Fibroblast of lung (primary cell): ENCODE results near the gene FBXO38. TPM values are rescaled to one million over a fixed set of nuclear protein-coding genes. Genes with fewer than 3 reads are reported as not detected.

Source experiments
- DNase-seq, 2 donors: peaks; one replicate each; pipeline versions ENCODE4 v3.0.0 to v3.0.0-alpha.2; 2010; ENCODE audit warnings: low read depth in 2 of 2
- H2AFZ ChIP-seq: 2 replicates; pipeline ENCODE4 v1.5.1; 2012; ENCODE audit warnings: low read length, control low read depth, inconsistent platforms
- H3K27ac ChIP-seq: 2 replicates; pipeline ENCODE4 v1.5.1; 2011; ENCODE audit warnings: low read length, control low read depth; ENCODE audit not compliant: insufficient read depth
- H3K27me3 ChIP-seq: 2 replicates; pipeline ENCODE4 v1.5.1; 2011; ENCODE audit warnings: mild to moderate bottlenecking, low read length; ENCODE audit not compliant: control insufficient read depth, insufficient read depth
- H3K36me3 ChIP-seq: 2 replicates; pipeline ENCODE4 v1.5.1; 2011; ENCODE audit warnings: low read length; ENCODE audit not compliant: control insufficient read depth, insufficient read depth
- H3K4me1 ChIP-seq: 2 replicates; pipeline ENCODE4 v1.5.1; 2011; ENCODE audit warnings: low read length; ENCODE audit not compliant: control insufficient read depth, insufficient read depth; ENCODE audit errors: extremely low read depth
- H3K4me2 ChIP-seq: 2 replicates; pipeline ENCODE4 v1.5.1; 2011; ENCODE audit warnings: low read length, control low read depth; ENCODE audit not compliant: insufficient read depth; ENCODE audit errors: extremely low read depth
- H3K4me3 ChIP-seq, 4 experiments: fragments of 200-600 bp in 1 of 4; sonication (generic) in 1 of 4; replicated peaks in 1 of 4; 2 replicates each; pipeline ENCODE4 v1.5.1; 2011 to 2016; ENCODE audit warnings: low read length in 4 of 4, low read depth in 3 of 4, mild to moderate bottlenecking in 3 of 4, control low read depth in 2 of 4, inconsistent platforms in 1 of 4, mixed read lengths in 1 of 4; ENCODE audit not compliant: insufficient read depth in 1 of 4; ENCODE audit errors: control extremely low read depth in 1 of 4
- H3K79me2 ChIP-seq: 2 replicates; pipeline ENCODE4 v1.5.1; 2012; ENCODE audit warnings: mild to moderate bottlenecking, low read length, inconsistent platforms; ENCODE audit not compliant: control insufficient read depth, insufficient read depth
- H3K9ac ChIP-seq: 2 replicates; pipeline ENCODE4 v1.5.1; 2011; ENCODE audit warnings: mild to moderate bottlenecking, low read length, control low read depth; ENCODE audit not compliant: insufficient read depth
- H3K9me3 ChIP-seq: 2 replicates; pipeline ENCODE4 v1.5.1; 2012; ENCODE audit warnings: low read depth, low read length; ENCODE audit not compliant: control insufficient read depth, insufficient read depth
- H4K20me1 ChIP-seq: 2 replicates; pipeline ENCODE4 v1.5.1; 2011; ENCODE audit warnings: low read length; ENCODE audit not compliant: control insufficient read depth, insufficient read depth; ENCODE audit errors: extremely low read depth
- EZH2 ChIP-seq: IDR thresholded peaks from 2 replicates; pipeline ENCODE4 v1.5.1; 2012; ENCODE audit warnings: low read length, control low read depth, mild to moderate bottlenecking; ENCODE audit errors: missing control alignments
- polyA plus RNA-seq, 2 donors: library from polyadenylated mRNA; depleted of rRNA in 1 of 2; stranded (reverse) in 1 of 2; unstranded in 1 of 2; fragments of >200 nt; gene quantifications; 2 replicates each; pipeline ENCODE4 v1.2.1, GENCODE V29; 2011 to 2012; ENCODE audit warnings: missing spikeins in 1 of 2
- total RNA-seq: library from RNA; depleted of rRNA; stranded (reverse); fragments of >200 nt; gene quantifications from 2 replicates; pipeline ENCODE4 v1.2.1, GENCODE V29; 2014
- TF ChIP-seq, protein P1 (sequence below), 2 donors: IDR thresholded peaks in 1 of 2; conservative IDR thresholded peaks in 1 of 2; 1 replicate in 1 of 2; 2 replicates in 1 of 2; pipeline ENCODE4 v1.5.1; 2011 to 2012; ENCODE audit warnings: low read length in 2 of 2, control low read depth in 1 of 2, inconsistent platforms in 1 of 2, low read depth in 1 of 2, mild to moderate bottlenecking in 1 of 2

Gene FBXO38
- total and polyA plus RNA-seq, 2 donors (not counting 1 experiment from before 2014, with no cell fraction given) = 25.0 to 62.4 TPM

- H3K79me2 ChIP-seq = peaks cover 36% of the 10 kb centered on the region
- no peaks in the 10 kb centered on the region for H4K20me1 ChIP-seq
These were observed 10.8 kb downstream of the FBXO38 start for GRCh38 chr5:148394587-148395019.

GRCh38 chr5:148395031-148395430 lies 11.3 kb downstream of the FBXO38 start:
- Histone ChIP-seq H2AFZ (no peak overlapping the region), H3K9ac (no peak overlapping the region), H3K4me1 (no peaks in the 10 kb centered on the region), H3K36me3 (no peaks in the 10 kb centered on the region), H3K4me3 (no peak overlapping the region), H4K20me1 (no peaks in the 10 kb centered on the region), H3K9me3 (no peaks in the 10 kb centered on the region), H3K79me2 (peaks cover 33% of the 10 kb centered on the region), H3K27me3 (no peaks in the 10 kb centered on the region), H3K27ac (no peak overlapping the region), H3K4me2 (no peak overlapping the region)
- DNase-seq = no peak
- TF ChIP-seq, protein P1, sequence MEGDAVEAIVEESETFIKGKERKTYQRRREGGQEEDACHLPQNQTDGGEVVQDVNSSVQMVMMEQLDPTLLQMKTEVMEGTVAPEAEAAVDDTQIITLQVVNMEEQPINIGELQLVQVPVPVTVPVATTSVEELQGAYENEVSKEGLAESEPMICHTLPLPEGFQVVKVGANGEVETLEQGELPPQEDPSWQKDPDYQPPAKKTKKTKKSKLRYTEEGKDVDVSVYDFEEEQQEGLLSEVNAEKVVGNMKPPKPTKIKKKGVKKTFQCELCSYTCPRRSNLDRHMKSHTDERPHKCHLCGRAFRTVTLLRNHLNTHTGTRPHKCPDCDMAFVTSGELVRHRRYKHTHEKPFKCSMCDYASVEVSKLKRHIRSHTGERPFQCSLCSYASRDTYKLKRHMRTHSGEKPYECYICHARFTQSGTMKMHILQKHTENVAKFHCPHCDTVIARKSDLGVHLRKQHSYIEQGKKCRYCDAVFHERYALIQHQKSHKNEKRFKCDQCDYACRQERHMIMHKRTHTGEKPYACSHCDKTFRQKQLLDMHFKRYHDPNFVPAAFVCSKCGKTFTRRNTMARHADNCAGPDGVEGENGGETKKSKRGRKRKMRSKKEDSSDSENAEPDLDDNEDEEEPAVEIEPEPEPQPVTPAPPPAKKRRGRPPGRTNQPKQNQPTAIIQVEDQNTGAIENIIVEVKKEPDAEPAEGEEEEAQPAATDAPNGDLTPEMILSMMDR (conservative IDR thresholded peaks at IDR 0.05 in 1 of 2, IDR thresholded peaks at IDR 0.05 in 1 of 2; ENCODE audit: low read depth in 1 of 2, low read length in 2 of 2) = no peak
- no peak for TF ChIP-seq EZH2

More at GRCh38 chr5:148394587-148395019, 10.8 kb downstream of the FBXO38 start:
- Histone ChIP-seq H2AFZ (no peak overlapping the region), H3K27ac (no peak overlapping the region), H3K9me3 (no peaks in the 10 kb centered on the region), H3K9ac (no peak overlapping the region), H3K4me3 (no peak overlapping the region), H3K27me3 (no peaks in the 10 kb centered on the region), H3K36me3 (no peaks in the 10 kb centered on the region), H3K4me2 (no peak overlapping the region), H3K4me1 (no peaks in the 10 kb centered on the region)
- DNase-seq = no peak
- TF ChIP-seq EZH2 = no peak
- TF ChIP-seq, protein P1 (conservative IDR thresholded peaks at IDR 0.05 in 1 of 2, IDR thresholded peaks at IDR 0.05 in 1 of 2; ENCODE audit: low read depth in 1 of 2, low read length in 2 of 2) = no peak

- no peak for DNase-seq
- Histone ChIP-seq H3K9ac (no peak overlapping the region), H3K4me1 (no peaks in the 10 kb centered on the region), H3K27me3 (no peaks in the 10 kb centered on the region), H3K4me2 (no peak overlapping the region), H3K27ac (no peak overlapping the region), H2AFZ (no peak overlapping the region), H3K79me2 (peaks cover 11% of the 10 kb centered on the region), H3K36me3 (no peaks in the 10 kb centered on the region), H3K9me3 (no peaks in the 10 kb centered on the region), H4K20me1 (no peaks in the 10 kb centered on the region), H3K4me3 (no peak overlapping the region)
- TF ChIP-seq, protein P1 (conservative IDR thresholded peaks at IDR 0.05 in 1 of 2, IDR thresholded peaks at IDR 0.05 in 1 of 2; ENCODE audit: low read depth in 1 of 2, low read length in 2 of 2) = no peak
- no peak for TF ChIP-seq EZH2
These were observed 14.3 kb downstream of the FBXO38 start for GRCh38 chr5:148397968-148398595.
